Panc1 (cell line): ENCODE data around the gene SH3BP4. TPM values are rescaled to one million over a fixed set of nuclear protein-coding genes. Genes with fewer than 3 reads are reported as not detected.

Experiments used
- ATAC-seq: fragments of 200-7000 bp; cut with Tn5 transposase; 2 replicates; pipeline ENCODE4 v1.9.1; 2020; ENCODE audit warnings: mild to moderate bottlenecking, moderate library complexity
- BruUV-seq: library from RNA; stranded (reverse); fragments of 400-500 nt; replicated peaks from 2 replicates; lab custom pipeline; 2021; lab: Mats Ljungman, UMichigan
- CTCF ChIA-PET: fragments of 300-600 bp; sonication (Branson Sonifier 250); formaldehyde crosslinking; loops from one replicate; lab custom pipeline; 2022; ENCODE audit warnings: antibody characterized with exemption; lab: Charles Lee
- POLR2A ChIA-PET: fragments of 300-600 bp; sonication (Branson Sonifier 250); formaldehyde crosslinking; loops from one replicate; lab custom pipeline; 2022; ENCODE audit warnings: antibody characterized with exemption; lab: Charles Lee
- DNase-seq: peaks from one replicate; pipeline ENCODE4 v3.0.0-alpha.2; 2010; ENCODE audit warnings: low read depth, low spot score
- H3K27ac ChIP-seq: 2 replicates; pipeline ENCODE4 v1.5.1; 2011; ENCODE audit warnings: mild to moderate bottlenecking, low read length, inconsistent platforms
- H3K27me3 ChIP-seq: fragments of 200-500 bp; sonication (Bioruptor generic); 2 replicates; pipeline ENCODE4 v1.6.0; 2014; ENCODE audit warnings: low read length, inconsistent platforms; ENCODE audit not compliant: control insufficient read depth, insufficient read depth
- H3K36me3 ChIP-seq: fragments of 200-500 bp; sonication (Bioruptor generic); 2 replicates; pipeline ENCODE4 v1.5.1; 2014; ENCODE audit warnings: inconsistent platforms, mild to moderate bottlenecking, low read length, moderate library complexity; ENCODE audit not compliant: control insufficient read depth, insufficient read depth
- H3K4me1 ChIP-seq: 2 replicates; pipeline ENCODE4 v1.5.1; 2011; ENCODE audit warnings: inconsistent platforms, mild to moderate bottlenecking, low read length, moderate library complexity; ENCODE audit not compliant: control insufficient read depth, insufficient read depth
- H3K4me3 ChIP-seq, 2 experiments: 2 replicates each; pipeline ENCODE4 v1.5.1; 2011 to 2012; ENCODE audit warnings: low read depth in 2 of 2, low read length in 2 of 2, mild to moderate bottlenecking in 2 of 2, inconsistent platforms in 1 of 2, moderate library complexity in 1 of 2
- H3K9me3 ChIP-seq: fragments of 200-500 bp; sonication (Bioruptor generic); 2 replicates; pipeline ENCODE4 v1.5.1; 2014; ENCODE audit warnings: low read depth, mild to moderate bottlenecking, inconsistent platforms, low read length, moderate library complexity; ENCODE audit not compliant: control insufficient read depth, insufficient read depth
- POLR2AphosphoS5 ChIP-seq: IDR thresholded peaks from 2 replicates; pipeline ENCODE4 v1.6.1; 2012; ENCODE audit warnings: mild to moderate bottlenecking, low read depth, low read length, moderate library complexity
- REST ChIP-seq, 2 experiments: IDR thresholded peaks; 2 replicates each; pipeline ENCODE4 v1.6.1; 2011 to 2012; ENCODE audit warnings: low read depth in 2 of 2, control low read depth in 1 of 2, low read length in 1 of 2, mild to moderate bottlenecking in 1 of 2, moderate library complexity in 1 of 2; ENCODE audit not compliant: insufficient read depth in 1 of 2
- SIN3A ChIP-seq: IDR thresholded peaks from 2 replicates; pipeline ENCODE4 v1.6.1; 2012; ENCODE audit warnings: low read depth, mild to moderate bottlenecking, low read length, moderate library complexity, borderline replicate concordance; ENCODE audit not compliant: insufficient read depth
- TCF7L2 ChIP-seq: IDR thresholded peaks from 2 replicates; pipeline ENCODE4 v1.6.1; 2011; ENCODE audit warnings: mild to moderate bottlenecking, low read depth, low read length, inconsistent platforms
- in situ Hi-C: cut with HindIII; loops from 2 replicates; pipeline ENCODE4 v1.10.0; 2016; ENCODE audit warnings: low sequenced_read_pairs, low pct_unique_long_range_greater_than_20kb
- intact Hi-C: fragments of 100-400 bp; cut with micrococcal nuclease; formaldehyde crosslinking; loops from one replicate; pipeline ENCODE4 v1.10.0; 2022; ENCODE audit not compliant: unreplicated experiment
- total RNA-seq: library from RNA; stranded (reverse); gene quantifications from one replicate; pipeline ENCODE4 v1.2.1, GENCODE V29; 2021; ENCODE audit not compliant: unreplicated experiment
- TF ChIP-seq, protein P1 (sequence below): fragments of 450-650 bp; IDR thresholded peaks from 2 replicates; pipeline ENCODE4 v1.5.1; 2017; ENCODE audit warnings: mild to moderate bottlenecking

Gene SH3BP4
- total RNA-seq, 1 experiment from 2014 or later: 133 TPM

DNA sequence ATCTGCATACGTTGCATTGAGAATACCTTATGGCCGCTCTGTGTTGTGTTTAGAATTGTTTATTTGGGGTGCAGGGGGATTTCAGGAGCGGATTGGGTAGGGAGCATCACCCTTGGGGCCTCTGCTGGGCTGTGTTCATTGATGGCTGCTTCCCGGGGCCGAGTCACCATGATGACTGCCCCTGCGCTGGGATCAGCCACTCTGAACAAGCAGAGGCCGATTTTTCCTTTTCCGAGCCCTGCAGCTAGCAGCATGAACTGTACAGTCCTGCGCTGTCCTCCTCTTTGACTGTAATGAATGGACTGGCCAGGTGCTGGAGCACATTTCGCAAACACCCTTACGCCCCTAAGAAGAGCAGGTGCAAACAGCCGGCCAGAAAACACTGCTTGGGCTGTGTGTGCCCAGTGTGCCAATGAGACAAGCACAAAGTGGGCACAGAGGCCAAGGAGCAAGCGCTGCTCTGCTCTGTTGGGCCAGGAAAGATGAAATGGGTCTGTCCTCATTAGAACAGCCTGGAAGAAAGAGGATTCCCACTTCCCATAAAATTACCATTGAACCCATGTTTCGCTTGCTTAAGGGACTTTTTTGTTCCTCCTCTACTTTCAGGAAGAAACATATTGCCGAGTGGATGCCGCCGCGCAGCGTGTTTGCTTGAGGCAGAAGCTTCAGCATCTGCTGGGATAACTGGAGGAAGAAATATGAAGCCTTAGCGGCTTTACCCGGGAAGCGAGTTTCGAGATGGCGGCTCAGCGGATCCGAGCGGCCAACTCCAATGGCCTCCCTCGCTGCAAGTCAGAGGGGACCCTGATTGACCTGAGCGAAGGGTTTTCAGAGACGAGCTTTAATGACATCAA, 82.7 kb downstream of the SH3BP4 start:
- ChIA-PET CTCF (no interaction called here), POLR2A (interaction anchor here (0.5 kb wide), 1 partner anchor 1143 kb away, joined by 3 read pairs; no protein-coding TSS in a partner anchor)
- Histone ChIP-seq H3K36me3 (peaks cover 23% of the 10 kb centered on the region), H3K27me3 (no peaks in the 10 kb centered on the region), H3K27ac (no peak overlapping the region), H3K9me3 (no peaks in the 10 kb centered on the region), H3K4me3 (no peak overlapping the region), H3K4me1 (peaks cover 14% of the 10 kb centered on the region)
- DNase-seq (no peak), ATAC-seq (no peak)
- in situ Hi-C loops: no loop called here
- intact Hi-C loops: no loop called here
- TF ChIP-seq, protein P1, sequence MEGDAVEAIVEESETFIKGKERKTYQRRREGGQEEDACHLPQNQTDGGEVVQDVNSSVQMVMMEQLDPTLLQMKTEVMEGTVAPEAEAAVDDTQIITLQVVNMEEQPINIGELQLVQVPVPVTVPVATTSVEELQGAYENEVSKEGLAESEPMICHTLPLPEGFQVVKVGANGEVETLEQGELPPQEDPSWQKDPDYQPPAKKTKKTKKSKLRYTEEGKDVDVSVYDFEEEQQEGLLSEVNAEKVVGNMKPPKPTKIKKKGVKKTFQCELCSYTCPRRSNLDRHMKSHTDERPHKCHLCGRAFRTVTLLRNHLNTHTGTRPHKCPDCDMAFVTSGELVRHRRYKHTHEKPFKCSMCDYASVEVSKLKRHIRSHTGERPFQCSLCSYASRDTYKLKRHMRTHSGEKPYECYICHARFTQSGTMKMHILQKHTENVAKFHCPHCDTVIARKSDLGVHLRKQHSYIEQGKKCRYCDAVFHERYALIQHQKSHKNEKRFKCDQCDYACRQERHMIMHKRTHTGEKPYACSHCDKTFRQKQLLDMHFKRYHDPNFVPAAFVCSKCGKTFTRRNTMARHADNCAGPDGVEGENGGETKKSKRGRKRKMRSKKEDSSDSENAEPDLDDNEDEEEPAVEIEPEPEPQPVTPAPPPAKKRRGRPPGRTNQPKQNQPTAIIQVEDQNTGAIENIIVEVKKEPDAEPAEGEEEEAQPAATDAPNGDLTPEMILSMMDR: no peak
- no peak for TF ChIP-seq TCF7L2
- no peak for TF ChIP-seq REST (IDR thresholded peaks at IDR 0.05; ENCODE audit: insufficient read depth in 1 of 2, low read depth in 2 of 2, low read length in 1 of 2)
- TF ChIP-seq SIN3A: no peak
- no peak for TF ChIP-seq POLR2AphosphoS5
- BruUV-seq: no TSS peak

- no TSS peak for BruUV-seq
- CTCF ChIA-PET: no interaction called here
- in situ Hi-C loops: no loop called here
- H3K27me3 ChIP-seq: no peaks in the 10 kb centered on the region
- ATAC-seq (no peak), DNase-seq (no peak)
- TF ChIP-seq, protein P1: no peak
- TF ChIP-seq POLR2AphosphoS5 (no peak), REST (IDR thresholded peaks at IDR 0.05; ENCODE audit: insufficient read depth in 1 of 2, low read depth in 2 of 2, low read length in 1 of 2) (no peak), TCF7L2 (no peak), SIN3A (no peak)
- no peak overlapping the region for H3K4me3 ChIP-seq
- POLR2A ChIA-PET: no interaction called here
- no peaks in the 10 kb centered on the region for H3K9me3 ChIP-seq
- peaks cover 38% of the 10 kb centered on the region for H3K36me3 ChIP-seq
- intact Hi-C loops: no loop called here
- H3K27ac ChIP-seq: no peak overlapping the region
- no peaks in the 10 kb centered on the region for H3K4me1 ChIP-seq
These were observed 85.9 kb downstream of the SH3BP4 start for GRCh38 chr2:235037604-235038166.
